Osteoblast (primary cell): ENCODE results near the gene CAMK2B. TPM values are rescaled to one million over a fixed set of nuclear protein-coding genes. Genes with fewer than 3 reads are reported as not detected.
A peak's percentile ranks its signal among the peaks of the same experiment; 100 is the strongest.

Source experiments
- DNase-seq: peaks from one replicate; pipeline ENCODE4 v3.0.0; 2011; ENCODE audit warnings: low spot score, mixed read lengths; ENCODE audit not compliant: insufficient read length; ENCODE audit errors: missing footprints
- H2AFZ ChIP-seq: 2 replicates; pipeline ENCODE4 v1.6.0; 2011; ENCODE audit warnings: mild to moderate bottlenecking, low read length
- H3K27ac ChIP-seq: 2 replicates; pipeline ENCODE4 v1.5.1; 2011; ENCODE audit warnings: mild to moderate bottlenecking, low read depth, low read length, moderate library complexity
- H3K27me3 ChIP-seq: 2 replicates; pipeline ENCODE4 v1.6.0; 2012; ENCODE audit warnings: mild to moderate bottlenecking, control low read depth, inconsistent platforms, low read length, moderate library complexity; ENCODE audit not compliant: insufficient read depth
- H3K36me3 ChIP-seq: 2 replicates; pipeline ENCODE4 v1.5.1; 2011; ENCODE audit warnings: mild to moderate bottlenecking, low read length, control low read depth, moderate library complexity; ENCODE audit not compliant: insufficient read depth
- H3K4me1 ChIP-seq: 2 replicates; pipeline ENCODE4 v1.5.1; 2011; ENCODE audit warnings: mild to moderate bottlenecking, low read length, control low read depth, moderate library complexity; ENCODE audit not compliant: insufficient read depth
- H3K4me2 ChIP-seq: 2 replicates; pipeline ENCODE4 v1.6.0; 2011; ENCODE audit warnings: mild to moderate bottlenecking, low read length; ENCODE audit not compliant: insufficient read depth
- H3K4me3 ChIP-seq: fragments of 200-600 bp; sonication (generic); 3 replicates; pipeline ENCODE4 v1.5.1; 2012; ENCODE audit warnings: mild to moderate bottlenecking, low read length, inconsistent platforms; ENCODE audit not compliant: insufficient read depth
- H3K79me2 ChIP-seq: 2 replicates; pipeline ENCODE4 v1.6.0; 2012; ENCODE audit warnings: mild to moderate bottlenecking, low read length, control low read depth, inconsistent platforms; ENCODE audit not compliant: insufficient read depth
- H3K9me3 ChIP-seq: 2 replicates; pipeline ENCODE4 v1.5.1; 2011; ENCODE audit warnings: low read depth, low read length, control low read depth
- H4K20me1 ChIP-seq: 2 replicates; pipeline ENCODE4 v1.6.0; 2012; ENCODE audit warnings: mild to moderate bottlenecking, low read length, control low read depth; ENCODE audit not compliant: insufficient read depth
- CTCF ChIP-seq: IDR thresholded peaks from 2 replicates; pipeline ENCODE4 v1.5.1; 2011; ENCODE audit warnings: mild to moderate bottlenecking, low read depth, low read length, moderate library complexity; ENCODE audit errors: extremely low read depth
- total RNA-seq: library from RNA; depleted of rRNA; stranded (reverse); fragments of >200 nt; gene quantifications from 2 replicates; pipeline ENCODE4 v1.2.3, GENCODE V29; 2012

CAMK2B gene
- total RNA-seq, 1 donor: not detected

GRCh38 chr7:44320141-44320540 is 5.3 kb downstream of the CAMK2B start:
- Histone ChIP-seq H4K20me1 (no peaks in the 10 kb centered on the region), H2AFZ (no peak overlapping the region), H3K27me3 (peaks cover 23% of the 10 kb centered on the region), H3K4me1 (no peaks in the 10 kb centered on the region), H3K9me3 (peaks cover 2% of the 10 kb centered on the region), H3K4me2 (no peak overlapping the region), H3K79me2 (no peaks in the 10 kb centered on the region), H3K4me3 (no peak overlapping the region), H3K27ac (no peak overlapping the region), H3K36me3 (no peaks in the 10 kb centered on the region)
- peak; percentile 38 for DNase-seq
- no peak for TF ChIP-seq CTCF

DNA sequence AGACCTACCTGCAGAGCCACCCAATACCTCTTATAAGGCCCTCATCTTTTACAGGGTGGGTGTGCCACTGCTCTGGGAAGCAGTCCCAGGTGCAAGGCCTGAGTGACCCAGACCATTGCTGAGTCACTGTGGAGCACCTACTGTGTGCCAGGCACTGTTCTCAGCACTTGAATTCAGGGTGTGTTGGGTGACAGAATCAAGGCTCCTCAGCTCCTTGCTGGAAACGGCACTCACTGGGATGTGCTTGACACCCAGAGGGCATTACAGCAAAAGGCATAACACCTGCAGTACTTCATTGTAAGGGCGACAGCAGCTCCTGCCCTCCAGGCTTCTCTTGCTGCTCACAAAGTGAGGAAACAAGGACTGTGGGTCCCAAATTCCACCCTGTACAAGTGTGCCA is 7.1 kb downstream of the CAMK2B start:
- no peak overlapping the region for H3K27ac ChIP-seq
- no peaks in the 10 kb centered on the region for H3K36me3 ChIP-seq
- H4K20me1 ChIP-seq: no peaks in the 10 kb centered on the region
- H3K27me3 ChIP-seq: peaks cover 12% of the 10 kb centered on the region
- TF ChIP-seq CTCF: no peak
- no peaks in the 10 kb centered on the region for H3K4me1 ChIP-seq
- H3K79me2 ChIP-seq: no peaks in the 10 kb centered on the region
- H3K9me3 ChIP-seq: peaks cover 2% of the 10 kb centered on the region
- H3K4me2 ChIP-seq: no peak overlapping the region
- H3K4me3 ChIP-seq: no peak overlapping the region
- H2AFZ ChIP-seq: no peak overlapping the region
- DNase-seq: no peak

DNA sequence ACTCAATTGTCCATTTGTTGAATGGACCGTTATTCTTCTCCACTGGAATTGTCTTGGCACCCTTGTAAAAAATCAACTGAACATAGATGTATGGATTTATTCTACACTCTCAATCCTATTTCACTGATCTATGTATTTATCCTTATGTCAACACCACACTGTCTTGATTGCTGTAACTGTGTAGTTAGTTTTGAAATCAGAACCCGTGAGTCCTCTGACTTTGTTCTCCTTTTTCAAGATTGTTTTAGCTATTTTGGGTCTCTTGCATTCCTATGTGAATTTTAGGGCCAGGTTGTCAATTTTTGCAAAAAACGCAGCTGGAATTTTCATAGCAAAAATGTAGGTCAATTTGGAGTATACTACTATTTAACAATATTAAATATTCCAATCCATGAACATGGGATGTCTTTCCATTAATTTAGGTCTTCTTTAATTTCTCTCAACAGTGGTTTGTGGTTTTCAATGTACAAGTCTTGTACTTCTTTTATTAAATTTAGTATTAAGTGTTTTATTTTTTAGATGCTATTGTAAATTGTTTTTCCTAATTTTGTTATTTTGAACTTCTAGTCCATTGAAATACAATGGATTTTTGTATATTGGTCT is 10.0 kb downstream of the CAMK2B start:
- H2AFZ ChIP-seq: no peak overlapping the region
- no peak for TF ChIP-seq CTCF
- no peaks in the 10 kb centered on the region for H4K20me1 ChIP-seq
- H3K4me3 ChIP-seq: no peak overlapping the region
- DNase-seq: no peak
- peaks cover 9% of the 10 kb centered on the region for H3K27me3 ChIP-seq
- H3K27ac ChIP-seq: no peak overlapping the region
- H3K4me2 ChIP-seq: no peak overlapping the region
- H3K79me2 ChIP-seq: no peaks in the 10 kb centered on the region
- no peaks in the 10 kb centered on the region for H3K4me1 ChIP-seq
- H3K36me3 ChIP-seq: no peaks in the 10 kb centered on the region
- H3K9me3 ChIP-seq: peaks cover 2% of the 10 kb centered on the region

- Histone ChIP-seq H3K4me2 (no peak overlapping the region), H2AFZ (no peak overlapping the region), H3K27ac (no peak overlapping the region), H3K79me2 (no peaks in the 10 kb centered on the region), H3K4me1 (no peaks in the 10 kb centered on the region), H4K20me1 (no peaks in the 10 kb centered on the region), H3K36me3 (no peaks in the 10 kb centered on the region), H3K4me3 (no peak overlapping the region), H3K27me3 (peaks cover 9% of the 10 kb centered on the region), H3K9me3 (peaks cover 2% of the 10 kb centered on the region)
- TF ChIP-seq CTCF: no peak
- peak; percentile 67 for DNase-seq
Observed at GRCh38 chr7:44313621-44314031, 11.8 kb downstream of the CAMK2B start.
